NCI-H226 (cell line): ENCODE measurements around the gene CDK17.
"Not testable (repeated sequence)": the region's sequence is repeated elsewhere in the genome, so short reads cannot be mapped to it uniquely, and the experiment has no call there.

Experiments used
- DNase-seq: peaks from one replicate; pipeline ENCODE4 v3.0.0-alpha.2; 2015

Gene CDK17

GRCh38 chr12:96399919-96400630 is at the start of gene CDK17:
Gene CDK17 (minus strand): TSS chr12:96400439. CDS start chr12:96334836, 65,603 bp downstream.
- peak; percentile 73 for DNase-seq

GRCh38 chr12:96448300-96448699 is 48.1 kb upstream of the CDK17 start:
- no peak for DNase-seq

- DNase-seq, result no peak
These were observed 47.0 kb upstream of the CDK17 start for GRCh38 chr12:96447256-96447655.

GRCh38 chr12:96445691-96446583 is 45.7 kb upstream of the CDK17 start:
- peak; percentile 96 for DNase-seq

- DNase-seq, result no peak
These were observed 44.2 kb upstream of the CDK17 start for GRCh38 chr12:96444399-96444798.

GRCh38 chr12:96442906-96443305 is 42.7 kb upstream of the CDK17 start:
- DNase-seq, result no peak

GRCh38 chr12:96441816-96442215 is 41.6 kb upstream of the CDK17 start:
- no peak for DNase-seq

- no peak for DNase-seq
These were observed 38.1 kb upstream of the CDK17 start for GRCh38 chr12:96438330-96438729.

GRCh38 chr12:96437171-96437445 is 36.9 kb upstream of the CDK17 start:
- DNase-seq, result no peak

GRCh38 chr12:96436366-96437170 is 36.3 kb upstream of the CDK17 start:
- no peak for DNase-seq

GRCh38 chr12:96434107-96434506 is 33.9 kb upstream of the CDK17 start:
- DNase-seq, result peak; percentile 40

GRCh38 chr12:96432496-96433321 is 32.5 kb upstream of the CDK17 start:
- not testable (repeated sequence) for DNase-seq

GRCh38 chr12:96431067-96431466 is 30.8 kb upstream of the CDK17 start:
- DNase-seq, result peak; percentile 47

- DNase-seq, result peak; percentile 98
These were observed 27.1 kb upstream of the CDK17 start for GRCh38 chr12:96427269-96427729.

- peak; percentile 33 for DNase-seq
These were observed 25.7 kb upstream of the CDK17 start for GRCh38 chr12:96425951-96426350.

- peak; percentile 57 for DNase-seq
These were observed 25.1 kb upstream of the CDK17 start for GRCh38 chr12:96425321-96425720.

GRCh38 chr12:96424601-96425000 is 24.4 kb upstream of the CDK17 start:
- no peak for DNase-seq

- DNase-seq, result no peak
These were observed 22.0 kb upstream of the CDK17 start for GRCh38 chr12:96422192-96422591.

GRCh38 chr12:96421014-96421413 is 20.8 kb upstream of the CDK17 start:
- DNase-seq, result no peak

GRCh38 chr12:96420277-96420835 is 20.1 kb upstream of the CDK17 start:
- no peak for DNase-seq

- no peak for DNase-seq
These were observed 19.5 kb upstream of the CDK17 start for GRCh38 chr12:96419576-96420276.
